Breast epithelium (tissue), 3 donors: ENCODE results near the gene FEN1.

Experiments
- CTCF ChIP-seq, 3 donors: fragments of 450-650 bp; IDR thresholded peaks; one replicate each; pipeline ENCODE4 v1.5.1; 2016 to 2017; ENCODE audit warnings: antibody characterized with exemption in 3 of 3, mild to moderate bottlenecking in 3 of 3, moderate library complexity in 3 of 3
- POLR2A ChIP-seq: fragments of 450-650 bp; IDR thresholded peaks from one replicate; pipeline ENCODE4 v1.6.1; 2016; ENCODE audit warnings: antibody characterized with exemption, mild to moderate bottlenecking, moderate library complexity

DNA sequence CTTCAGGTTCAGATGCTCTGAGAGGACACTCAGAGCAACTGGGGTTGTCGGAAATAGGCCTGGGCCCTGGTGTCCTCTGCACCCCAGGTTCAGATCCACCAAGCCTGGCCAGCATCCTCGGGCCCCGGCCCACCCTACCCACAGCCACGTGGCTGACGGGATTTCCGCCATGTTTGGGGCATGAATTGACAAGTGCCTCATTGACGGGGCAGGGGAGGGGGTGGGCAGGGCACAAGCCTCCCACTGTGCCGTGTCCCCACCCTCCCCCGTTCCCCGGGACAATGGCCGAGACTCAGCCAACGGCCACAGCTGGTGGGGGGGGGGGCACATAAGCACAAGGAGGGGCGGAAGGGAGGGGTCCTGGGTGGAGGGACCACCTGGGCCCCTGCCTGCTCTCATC, 31.8 kb upstream of the FEN1 start:
- TF ChIP-seq CTCF (IDR thresholded peaks at IDR 0.05): no peak
- TF ChIP-seq POLR2A: no peak
